Mucosa of descending colon (tissue), 3 donors: ENCODE results near the gene USP13. TPM values are rescaled to one million over a fixed set of nuclear protein-coding genes. Genes with fewer than 3 reads are reported as not detected.
A peak's percentile ranks its signal among the peaks of the same experiment; 100 is the strongest.

ENCODE experiments used
- ATAC-seq: fragments of 200-7000 bp; cut with Tn5 transposase; one replicate; pipeline ENCODE4 v1.9.1; 2020; ENCODE audit warnings: mild to moderate bottlenecking, moderate library complexity
- DNase-seq, 3 donors: peaks; one replicate each; pipeline ENCODE4 v3.0.0-alpha.2; 2020
- H3K36me3 ChIP-seq: fragments of 200-600 bp; one replicate; pipeline ENCODE4 v1.8.0; 2021; ENCODE audit warnings: low read depth, mild to moderate bottlenecking
- H3K4me1 ChIP-seq: fragments of 200-600 bp; one replicate; pipeline ENCODE4 v1.8.0; 2021; ENCODE audit warnings: low read depth, mild to moderate bottlenecking
- H3K4me3 ChIP-seq: fragments of 200-600 bp; one replicate; pipeline ENCODE4 v1.8.0; 2021; ENCODE audit warnings: mild to moderate bottlenecking
- H3K9me3 ChIP-seq: fragments of 200-600 bp; one replicate; pipeline ENCODE4 v1.8.0; 2021; ENCODE audit warnings: mild to moderate bottlenecking
- CTCF ChIP-seq: fragments of 200-600 bp; IDR thresholded peaks from one replicate; pipeline ENCODE4 v1.8.0; 2022; ENCODE audit warnings: antibody characterized with exemption, mild to moderate bottlenecking
- intact Hi-C, 2 donors: fragments of 100-400 bp; cut with DNase I in 1 of 2; cut with micrococcal nuclease in 1 of 2; formaldehyde crosslinking; loops; one replicate each; pipeline versions ENCODE4 v1.11.0 to v1.11.1; 2022; cut with DNase I, micrococcal nuclease
- total RNA-seq, 3 donors: library from RNA; stranded (reverse); fragmentation: NEBNext Ultra II Directional in 2 of 3; extraction: Animal tissue kit (Norgen Biotek cat#: 25700) in 2 of 3; gene quantifications; one replicate each; pipeline versions ENCODE4 v1.2.1 to v1.2.4, GENCODE V29; 2021 to 2023
- donor health status: DM: no; HTN: no; CAD: no; lungs with moderate emphysema.
- donor health status: DM: no; HTN: no; CAD: no.
- donor health status: DM: no; HTN: yes; CAD: no.

The USP13 gene
- total RNA-seq, 3 donors from 2014 or later = 3.6 to 9.3 (median 5.5) TPM

- intact Hi-C loops = no loop called here
These were observed 98.0 kb downstream of the USP13 start for GRCh38 chr3:179750720-179751328.

GRCh38 chr3:179760944-179761343 is 108.1 kb downstream of the USP13 start:
- no peak for TF ChIP-seq CTCF
- no peak for DNase-seq
- Histone ChIP-seq H3K4me3 (no peak overlapping the region), H3K36me3 (no peaks in the 10 kb centered on the region), H3K9me3 (no peaks in the 10 kb centered on the region), H3K4me1 (no peaks in the 10 kb centered on the region)
- ATAC-seq = no peak
- intact Hi-C loops = no loop called here

More at GRCh38 chr3:179750720-179751328, 98.0 kb downstream of the USP13 start:
- TF ChIP-seq CTCF = no peak
- ATAC-seq (no peak), DNase-seq (no peak)
- Histone ChIP-seq H3K4me1 (no peaks in the 10 kb centered on the region), H3K9me3 (no peaks in the 10 kb centered on the region), H3K4me3 (no peak overlapping the region), H3K36me3 (no peaks in the 10 kb centered on the region)

GRCh38 chr3:179765396-179765795 is 112.6 kb downstream of the USP13 start:
- no peak for TF ChIP-seq CTCF
- H3K36me3 ChIP-seq = no peaks in the 10 kb centered on the region
- no peak for ATAC-seq
- no peak for DNase-seq
- H3K4me3 ChIP-seq = no peak overlapping the region
- peaks cover 7% of the 10 kb centered on the region for H3K4me1 ChIP-seq
- intact Hi-C loops = no loop called here
- no peaks in the 10 kb centered on the region for H3K9me3 ChIP-seq

- H3K36me3 ChIP-seq = no peaks in the 10 kb centered on the region
- H3K4me3 ChIP-seq = no peak overlapping the region
- no peak for TF ChIP-seq CTCF
- no peak for DNase-seq
- no peak for ATAC-seq
- no peaks in the 10 kb centered on the region for H3K9me3 ChIP-seq
- intact Hi-C loops = no loop called here
- peaks cover 12% of the 10 kb centered on the region for H3K4me1 ChIP-seq
These were observed 113.7 kb downstream of the USP13 start for GRCh38 chr3:179766416-179767133.

GRCh38 chr3:179768080-179768479 is 115.2 kb downstream of the USP13 start:
- no peak for TF ChIP-seq CTCF
- ATAC-seq = peak; percentile 54
- intact Hi-C loops = no loop called here
- peaks cover 12% of the 10 kb centered on the region for H3K4me1 ChIP-seq
- H3K4me3 ChIP-seq = no peak overlapping the region
- H3K36me3 ChIP-seq = no peaks in the 10 kb centered on the region
- no peaks in the 10 kb centered on the region for H3K9me3 ChIP-seq
- DNase-seq = peak in 1 of 3 donors; percentile 57
